Measurements from ENCODE around the gene SAP25. TPM values are rescaled to one million over a fixed set of nuclear protein-coding genes. Genes with fewer than 3 reads are reported as not detected.

The SAP25 gene
- not detected in 2 replicates for total RNA-seq
- polyA plus RNA-seq, result 1.8 and 4.0 TPM in 2 replicates

DNA sequence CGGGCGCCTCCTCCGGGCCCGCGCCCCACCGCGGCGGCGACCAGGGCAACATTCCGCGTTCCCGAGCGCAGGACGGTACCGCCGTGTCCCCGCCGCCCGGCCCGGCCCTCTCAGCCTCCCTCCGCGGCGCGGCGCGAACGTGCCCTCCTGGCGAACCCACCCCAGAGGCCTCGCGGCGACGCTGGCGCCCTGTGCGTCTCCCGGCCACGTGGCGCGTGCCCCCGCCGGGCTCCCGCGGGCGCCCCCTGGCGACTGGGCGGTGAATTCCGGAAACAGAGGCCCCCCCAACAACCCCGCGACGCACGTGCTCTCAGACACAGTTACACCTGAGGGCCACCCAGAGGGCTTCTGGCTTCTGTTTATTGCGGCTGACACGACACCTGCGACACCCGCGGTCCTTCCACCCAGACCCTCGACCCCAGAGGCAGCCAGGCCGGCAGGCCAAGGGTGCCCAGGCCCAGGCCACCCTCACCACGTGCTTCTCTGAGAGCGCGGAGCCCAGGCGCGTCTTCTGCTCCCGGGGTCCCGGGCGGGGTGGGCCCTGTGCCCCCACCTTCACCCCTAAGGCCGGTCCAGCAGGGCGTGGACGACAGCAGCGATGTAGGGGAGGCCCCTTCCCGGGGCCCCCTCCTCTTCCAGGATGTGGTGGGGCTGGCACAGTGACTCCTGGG, at the start of gene SAP25:
Gene SAP25 (minus strand): TSS at position 210 of the 671 bp plus-strand sequence. CDS start 158 bp downstream, at position 52.
- H3K4me3 ChIP-seq, result no peak within 1 kb of the TSS
- H3K4me2 ChIP-seq, result no peak within 1 kb of the TSS
- H3K36me3 ChIP-seq (replicated peaks; ENCODE audit: insufficient read depth, low read depth), result no peaks in the 10 kb centered on the region
- H3K9me2 ChIP-seq (replicated peaks; ENCODE audit: insufficient read depth), result no peaks in the 10 kb centered on the region
- DNase-seq (ENCODE audit: low spot score), result no peak
- H3K27ac ChIP-seq, result peak within 1 kb of the TSS; percentile 77
- TF ChIP-seq EZH2phosphoT487 (IDR thresholded peaks at IDR 0.05; ENCODE audit: low read depth, severe bottlenecking, unreplicated experiment), result no peak
- TF ChIP-seq, protein P1, sequence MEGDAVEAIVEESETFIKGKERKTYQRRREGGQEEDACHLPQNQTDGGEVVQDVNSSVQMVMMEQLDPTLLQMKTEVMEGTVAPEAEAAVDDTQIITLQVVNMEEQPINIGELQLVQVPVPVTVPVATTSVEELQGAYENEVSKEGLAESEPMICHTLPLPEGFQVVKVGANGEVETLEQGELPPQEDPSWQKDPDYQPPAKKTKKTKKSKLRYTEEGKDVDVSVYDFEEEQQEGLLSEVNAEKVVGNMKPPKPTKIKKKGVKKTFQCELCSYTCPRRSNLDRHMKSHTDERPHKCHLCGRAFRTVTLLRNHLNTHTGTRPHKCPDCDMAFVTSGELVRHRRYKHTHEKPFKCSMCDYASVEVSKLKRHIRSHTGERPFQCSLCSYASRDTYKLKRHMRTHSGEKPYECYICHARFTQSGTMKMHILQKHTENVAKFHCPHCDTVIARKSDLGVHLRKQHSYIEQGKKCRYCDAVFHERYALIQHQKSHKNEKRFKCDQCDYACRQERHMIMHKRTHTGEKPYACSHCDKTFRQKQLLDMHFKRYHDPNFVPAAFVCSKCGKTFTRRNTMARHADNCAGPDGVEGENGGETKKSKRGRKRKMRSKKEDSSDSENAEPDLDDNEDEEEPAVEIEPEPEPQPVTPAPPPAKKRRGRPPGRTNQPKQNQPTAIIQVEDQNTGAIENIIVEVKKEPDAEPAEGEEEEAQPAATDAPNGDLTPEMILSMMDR (IDR thresholded peaks at IDR 0.05; ENCODE audit: poor library complexity), result no peak
- TF ChIP-seq EZH2 (IDR thresholded peaks at IDR 0.05; ENCODE audit: borderline replicate concordance), result no peak
- H3K9me3 ChIP-seq (ENCODE audit: low read depth), result no peaks in the 10 kb centered on the region
- whole genome bisulfite sequencing (ENCODE audit: low lambda C conversion rate, missing lambda C conversion rate), result 96% methylated on average over 29 of the region's 70 CpGs
- H3K79me2 ChIP-seq, result no peaks in the 10 kb centered on the region
- H2AFZ ChIP-seq, result no peak within 1 kb of the TSS
- H4K20me1 ChIP-seq (ENCODE audit: insufficient read depth, poor library complexity, severe bottlenecking), result no peaks in the 10 kb centered on the region
- H3K27me3 ChIP-seq, result no peaks in the 10 kb centered on the region
- peaks cover 37% of the 10 kb centered on the region for H3K4me1 ChIP-seq (ENCODE audit: insufficient read depth)

DNA sequence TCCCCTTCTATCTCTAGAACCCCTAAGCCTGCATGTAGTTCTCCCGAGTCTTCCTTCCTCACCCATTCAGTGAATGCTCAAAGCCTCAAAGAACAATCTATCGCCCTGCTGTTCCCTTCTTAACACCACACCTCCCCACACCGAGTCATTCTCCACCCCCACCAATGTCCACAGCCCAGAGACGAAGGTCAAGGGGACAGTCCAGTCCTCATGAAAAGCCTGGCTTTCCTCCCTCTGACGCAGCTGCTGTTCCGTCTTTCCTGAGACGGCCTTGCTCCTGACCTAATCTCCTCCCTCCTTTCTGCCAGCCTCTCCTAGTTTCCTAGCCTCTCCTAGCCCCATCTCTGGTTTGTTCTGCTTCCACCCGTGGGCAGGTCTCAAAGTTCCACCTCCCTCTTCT, 47.9 kb upstream of the SAP25 start:
- Histone ChIP-seq H3K9me2 (replicated peaks; ENCODE audit: insufficient read depth) (no peaks in the 10 kb centered on the region), H3K79me2 (no peaks in the 10 kb centered on the region), H2AFZ (no peak overlapping the region), H4K20me1 (ENCODE audit: insufficient read depth, poor library complexity, severe bottlenecking) (no peaks in the 10 kb centered on the region), H3K4me1 (ENCODE audit: insufficient read depth) (no peaks in the 10 kb centered on the region), H3K4me3 (no peak overlapping the region), H3K4me2 (no peak overlapping the region), H3K27me3 (no peaks in the 10 kb centered on the region), H3K9me3 (ENCODE audit: low read depth) (no peaks in the 10 kb centered on the region), H3K27ac (no peak overlapping the region), H3K36me3 (replicated peaks; ENCODE audit: insufficient read depth, low read depth) (no peaks in the 10 kb centered on the region)
- no peak for TF ChIP-seq EZH2 (IDR thresholded peaks at IDR 0.05; ENCODE audit: borderline replicate concordance)
- TF ChIP-seq, protein P1 (IDR thresholded peaks at IDR 0.05; ENCODE audit: poor library complexity), result no peak
- no peak for TF ChIP-seq EZH2phosphoT487 (IDR thresholded peaks at IDR 0.05; ENCODE audit: low read depth, severe bottlenecking, unreplicated experiment)
- no peak for DNase-seq (ENCODE audit: low spot score)
- WGBS (ENCODE audit: low lambda C conversion rate, missing lambda C conversion rate), result 61% methylated on average over 8 of the region's 8 CpGs

DNA sequence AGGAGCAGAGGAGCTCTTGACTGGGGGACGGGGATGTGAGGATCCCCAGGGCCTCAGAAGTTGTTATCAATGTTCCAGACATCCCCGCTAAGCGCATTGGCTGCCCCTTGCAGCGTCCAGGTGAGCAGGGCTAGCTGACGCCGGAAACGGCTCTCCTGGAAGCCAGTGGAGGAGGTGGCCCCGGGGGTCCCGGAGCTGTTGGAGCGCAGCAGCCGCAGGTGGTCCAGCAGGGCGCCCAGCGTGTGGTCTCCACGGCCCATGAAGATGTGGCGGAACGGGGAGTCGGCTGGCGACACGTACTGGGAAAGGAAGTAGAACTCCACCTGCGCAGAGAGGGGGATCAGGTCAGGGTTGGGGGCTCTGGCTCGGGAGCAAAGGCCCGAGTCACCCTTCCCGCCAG, 47.1 kb upstream of the SAP25 start:
- H3K27me3 ChIP-seq, result no peaks in the 10 kb centered on the region
- TF ChIP-seq, protein P1 (IDR thresholded peaks at IDR 0.05; ENCODE audit: poor library complexity), result no peak
- TF ChIP-seq EZH2 (IDR thresholded peaks at IDR 0.05; ENCODE audit: borderline replicate concordance) (no peak), EZH2phosphoT487 (IDR thresholded peaks at IDR 0.05; ENCODE audit: low read depth, severe bottlenecking, unreplicated experiment) (no peak)
- 94% methylated on average over 23 of the region's 23 CpGs for WGBS (ENCODE audit: low lambda C conversion rate, missing lambda C conversion rate)
- H3K9me2 ChIP-seq (replicated peaks; ENCODE audit: insufficient read depth), result no peaks in the 10 kb centered on the region
- no peaks in the 10 kb centered on the region for H3K36me3 ChIP-seq (replicated peaks; ENCODE audit: insufficient read depth, low read depth)
- H3K4me2 ChIP-seq, result no peak overlapping the region
- no peak overlapping the region for H3K27ac ChIP-seq
- H3K79me2 ChIP-seq, result no peaks in the 10 kb centered on the region
- H3K9me3 ChIP-seq (ENCODE audit: low read depth), result no peaks in the 10 kb centered on the region
- H2AFZ ChIP-seq, result no peak overlapping the region
- H3K4me3 ChIP-seq, result no peak overlapping the region
- no peaks in the 10 kb centered on the region for H4K20me1 ChIP-seq (ENCODE audit: insufficient read depth, poor library complexity, severe bottlenecking)
- no peaks in the 10 kb centered on the region for H3K4me1 ChIP-seq (ENCODE audit: insufficient read depth)
- DNase-seq (ENCODE audit: low spot score), result no peak
